Measurements from ENCODE around the gene ZP2. TPM values are rescaled to one million over a fixed set of nuclear protein-coding genes. Genes with fewer than 3 reads are reported as not detected.
"Not testable (repeated sequence)": the region's sequence is repeated elsewhere in the genome, so short reads cannot be mapped to it uniquely, and the experiment has no call there.

The ZP2 gene
- total and polyA plus RNA-seq, 12 donors: not detected

DNA sequence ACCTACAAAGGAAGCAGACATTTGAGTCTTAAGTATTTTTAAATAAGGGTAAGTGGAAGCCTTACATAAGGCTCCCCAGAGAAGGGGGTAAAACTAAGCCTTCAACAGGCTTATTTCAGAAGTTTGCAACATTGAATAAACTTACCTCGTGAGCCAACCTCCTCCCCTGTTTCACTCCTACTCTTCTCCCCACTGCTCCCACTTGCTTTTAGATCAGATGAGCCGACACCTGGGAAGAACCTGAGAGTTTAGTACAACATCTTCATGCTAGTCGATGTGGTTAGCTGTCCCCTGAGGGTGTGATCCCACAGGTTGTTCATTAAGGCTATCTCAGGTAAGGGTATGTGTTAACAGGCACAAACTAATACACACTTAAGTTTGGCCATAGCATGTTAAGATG lies 13.8 kb downstream of the ZP2 start:
- H3K36me3 ChIP-seq: no peaks in the 10 kb centered on the region
- no peaks in the 10 kb centered on the region for H3K9me3 ChIP-seq
- no peak overlapping the region for H3K27ac ChIP-seq
- 72 to 81% methylated on average over 3 of the region's 3 CpGs for WGBS, 2 donors
- TF ChIP-seq, protein P1, sequence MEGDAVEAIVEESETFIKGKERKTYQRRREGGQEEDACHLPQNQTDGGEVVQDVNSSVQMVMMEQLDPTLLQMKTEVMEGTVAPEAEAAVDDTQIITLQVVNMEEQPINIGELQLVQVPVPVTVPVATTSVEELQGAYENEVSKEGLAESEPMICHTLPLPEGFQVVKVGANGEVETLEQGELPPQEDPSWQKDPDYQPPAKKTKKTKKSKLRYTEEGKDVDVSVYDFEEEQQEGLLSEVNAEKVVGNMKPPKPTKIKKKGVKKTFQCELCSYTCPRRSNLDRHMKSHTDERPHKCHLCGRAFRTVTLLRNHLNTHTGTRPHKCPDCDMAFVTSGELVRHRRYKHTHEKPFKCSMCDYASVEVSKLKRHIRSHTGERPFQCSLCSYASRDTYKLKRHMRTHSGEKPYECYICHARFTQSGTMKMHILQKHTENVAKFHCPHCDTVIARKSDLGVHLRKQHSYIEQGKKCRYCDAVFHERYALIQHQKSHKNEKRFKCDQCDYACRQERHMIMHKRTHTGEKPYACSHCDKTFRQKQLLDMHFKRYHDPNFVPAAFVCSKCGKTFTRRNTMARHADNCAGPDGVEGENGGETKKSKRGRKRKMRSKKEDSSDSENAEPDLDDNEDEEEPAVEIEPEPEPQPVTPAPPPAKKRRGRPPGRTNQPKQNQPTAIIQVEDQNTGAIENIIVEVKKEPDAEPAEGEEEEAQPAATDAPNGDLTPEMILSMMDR (IDR thresholded peaks at IDR 0.05): no peak
- ATAC-seq: no peak
- intact Hi-C loops (cut with DNase I): no loop called here
- H3K4me3 ChIP-seq: no peak overlapping the region
- DNase-seq: no peak
- H3K4me1 ChIP-seq: no peaks in the 10 kb centered on the region
- peaks cover 0 to 42% (median 16%) of the 10 kb centered on the region in 7 donors for H3K27me3 ChIP-seq

DNA sequence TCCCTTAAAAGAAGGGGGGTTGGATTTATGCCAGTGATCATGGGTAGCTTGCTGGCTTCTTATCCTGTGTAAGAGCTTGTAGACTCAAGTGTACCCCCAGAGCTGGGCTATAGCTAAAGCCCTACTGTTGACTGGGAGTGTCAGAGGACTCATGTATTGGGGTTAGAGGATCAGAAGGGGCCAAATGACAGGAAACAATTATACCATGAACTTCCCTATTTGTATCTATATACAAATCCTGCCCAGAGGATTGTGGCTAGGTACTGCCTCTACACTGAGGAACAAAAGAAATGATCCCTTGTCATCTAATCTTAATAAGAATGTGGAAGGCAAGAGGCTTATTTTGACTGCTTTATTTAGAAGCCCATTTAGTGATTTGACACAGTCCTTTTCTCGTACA lies 14.3 kb downstream of the ZP2 start:
- intact Hi-C loops (cut with DNase I): no loop called here
- Histone ChIP-seq H3K4me1 (no peaks in the 10 kb centered on the region), H3K4me3 (no peak overlapping the region), H3K36me3 (no peaks in the 10 kb centered on the region), H3K27ac (no peak overlapping the region), H3K27me3 (peaks cover 0 to 42% (median 16%) of the 10 kb centered on the region in 7 donors), H3K9me3 (no peaks in the 10 kb centered on the region)
- 80 to 84% methylated on average over 1 of the region's 1 CpG for WGBS, 2 donors
- ATAC-seq: no peak
- TF ChIP-seq, protein P1 (IDR thresholded peaks at IDR 0.05): no peak
- no peak for DNase-seq

DNA sequence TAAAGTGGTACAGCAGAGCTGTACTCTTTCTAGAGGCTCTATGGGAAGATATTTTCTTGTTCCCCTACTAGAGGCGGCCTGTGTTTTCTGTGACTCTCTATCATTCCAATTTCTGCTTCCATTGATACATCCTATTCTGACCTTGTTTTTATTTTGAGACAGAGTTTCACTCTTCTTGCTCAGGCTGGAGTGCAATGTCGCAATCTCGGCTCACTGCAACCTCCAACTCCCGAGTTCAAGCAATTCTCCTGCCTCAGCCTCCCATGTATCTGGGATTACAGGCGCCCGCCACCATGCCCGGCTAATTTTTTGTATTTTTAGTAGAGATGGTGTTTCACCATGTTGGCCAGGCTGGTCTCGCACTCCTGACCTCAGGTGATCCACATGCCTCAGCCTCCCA lies 16.0 kb downstream of the ZP2 start:
- DNase-seq; H3K36me3 ChIP-seq; H3K4me1 ChIP-seq; ATAC-seq; intact Hi-C loops (cut with DNase I); H3K4me3 ChIP-seq; H3K9me3 ChIP-seq; H3K27ac ChIP-seq: not testable (repeated sequence)
- peaks cover 0 to 28% (median 9%) of the 10 kb centered on the region in 7 donors for H3K27me3 ChIP-seq
- 93 to 95% methylated on average over 8 of the region's 8 CpGs for WGBS, 2 donors

DNA sequence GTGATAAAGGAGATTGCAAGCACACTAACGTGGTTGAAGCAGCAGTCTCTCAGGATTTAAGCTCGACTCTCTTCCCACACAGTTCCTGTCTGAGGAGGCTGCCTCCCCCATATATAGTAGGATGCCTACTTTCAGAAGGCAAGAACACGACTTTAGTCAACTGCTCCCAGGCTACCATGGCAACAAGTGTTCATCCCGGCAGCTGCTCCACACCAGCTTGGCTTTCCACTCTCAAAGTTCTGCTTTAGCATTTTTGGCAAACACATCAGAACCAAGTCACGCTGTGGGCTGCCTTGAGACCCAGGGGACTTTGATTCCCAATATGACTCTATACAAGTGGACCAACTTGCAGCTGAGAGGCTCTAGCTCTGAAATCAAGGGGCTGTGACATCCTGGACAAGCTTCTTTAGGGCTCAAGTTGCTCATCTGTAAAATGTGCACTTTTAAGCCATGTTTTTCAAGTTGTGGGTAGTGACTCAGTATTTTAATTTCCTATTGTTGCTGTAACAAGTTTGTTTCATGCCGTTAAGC lies 16.5 kb downstream of the ZP2 start:
- no peaks in the 10 kb centered on the region for H3K4me1 ChIP-seq
- DNase-seq: no peak
- TF ChIP-seq, protein P1 (IDR thresholded peaks at IDR 0.05): no peak
- 44 to 49% methylated on average over 6 of the region's 6 CpGs for WGBS, 2 donors
- peaks cover 0 to 6% (median 0%) of the 10 kb centered on the region in 11 donors for H3K9me3 ChIP-seq
- H3K27ac ChIP-seq: no peak overlapping the region
- peaks cover 0 to 23% (median 7%) of the 10 kb centered on the region in 7 donors for H3K27me3 ChIP-seq
- ATAC-seq: no peak
- no peak overlapping the region for H3K4me3 ChIP-seq
- intact Hi-C loops (cut with DNase I): loop anchor here in 2 of 10 donors (5.0 kb wide), 2 partner anchors 97 to 107 kb away; no protein-coding TSS in a partner anchor
- no peaks in the 10 kb centered on the region for H3K36me3 ChIP-seq

DNA sequence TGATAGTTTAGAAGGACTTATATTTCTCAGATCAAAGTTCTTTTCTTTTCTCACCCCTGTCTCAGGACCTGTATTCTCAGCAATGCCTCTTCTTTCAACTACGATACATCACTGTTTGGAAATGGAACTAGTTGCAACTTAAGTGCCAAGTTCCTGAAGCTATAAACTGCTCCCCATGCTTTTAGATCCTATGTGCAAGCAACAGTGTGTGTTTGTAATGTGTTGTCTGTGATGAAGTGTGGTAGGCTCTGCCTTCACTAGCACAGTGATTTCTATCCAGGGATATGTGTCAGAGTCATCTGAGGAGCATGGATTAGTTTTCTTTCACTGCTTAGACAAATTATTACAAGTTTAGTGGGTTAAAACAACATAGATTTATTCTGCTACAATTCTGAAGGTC lies 18.4 kb downstream of the ZP2 start:
- intact Hi-C loops (cut with DNase I): loop anchor here in 2 of 10 donors (5.0 kb wide), 2 partner anchors 99 to 109 kb away; no protein-coding TSS in a partner anchor
- Histone ChIP-seq H3K4me1 (peaks cover 0 to 8% (median 0%) of the 10 kb centered on the region in 9 donors), H3K27me3 (peaks cover 0 to 9% (median 4%) of the 10 kb centered on the region in 7 donors), H3K9me3 (peaks cover 0 to 6% (median 0%) of the 10 kb centered on the region in 11 donors), H3K36me3 (no peaks in the 10 kb centered on the region), H3K27ac (no peak overlapping the region), H3K4me3 (no peak overlapping the region)
- ATAC-seq (no peak), DNase-seq (no peak)
- TF ChIP-seq, protein P1 (IDR thresholded peaks at IDR 0.05): no peak
- 79 to 89% methylated on average over 1 of the region's 1 CpG for WGBS, 2 donors
